Tibial nerve (tissue), 3 donors: ENCODE data around the gene ABCA4.

Experiments
- EP300 ChIP-seq, 2 donors: sonication (generic); formaldehyde crosslinking; IDR thresholded peaks; one replicate each; pipeline ENCODE4 v1.6.1; 2017; ENCODE audit warnings: antibody characterized with exemption in 2 of 2, mild to moderate bottlenecking in 1 of 2
- POLR2A ChIP-seq, 2 donors: fragments of 450-650 bp; IDR thresholded peaks; one replicate each; pipeline ENCODE4 v1.6.1; 2017; ENCODE audit warnings: antibody characterized with exemption in 2 of 2, mild to moderate bottlenecking in 2 of 2, moderate library complexity in 2 of 2

GRCh38 chr1:94132111-94132510 lies 11.2 kb upstream of the ABCA4 start:
- TF ChIP-seq EP300 (IDR thresholded peaks at IDR 0.05), result no peak
- no peak for TF ChIP-seq POLR2A (IDR thresholded peaks at IDR 0.05)
